Left kidney (tissue), 8 donors: Measurements from ENCODE around the gene ANTXR2. TPM values are rescaled to one million over a fixed set of nuclear protein-coding genes. Genes with fewer than 3 reads are reported as not detected.
"Not testable (repeated sequence)": the region's sequence is repeated elsewhere in the genome, so short reads cannot be mapped to it uniquely, and the experiment has no call there.

ENCODE experiments used
- DNase-seq: peaks from one replicate; pipeline ENCODE4 v3.0.0-alpha.2; 2013
- long read RNA-seq, 8 donors: transcript quantifications; one replicate each; lab custom pipeline, GENCODE V29; 2026
- polyA plus RNA-seq: library from polyadenylated mRNA; unstranded; fragments of 120-200 nt; gene quantifications from one replicate; pipeline ENCODE4 v1.2.1, GENCODE V29; 2013; ENCODE audit not compliant: insufficient read length

Gene ANTXR2
- polyA plus RNA-seq, result 78.8 TPM
- long read RNA-seq, donor 1, full-length matches to known transcripts, result 9 of 9 reads
- long read RNA-seq, donor 1, partial matches to known transcripts, result 0 of 9 reads
- long read RNA-seq, donor 1, other reads (novel, unspliced or antisense), result 0 of 9 reads
- long read RNA-seq, donor 2, full-length matches to known transcripts, result 8 of 8 reads
- long read RNA-seq, donor 2, partial matches to known transcripts, result 0 of 8 reads
- long read RNA-seq, donor 2, other reads (novel, unspliced or antisense), result 0 of 8 reads
- long read RNA-seq, donor 3, full-length matches to known transcripts, result 4 of 4 reads
- long read RNA-seq, donor 3, partial matches to known transcripts, result 0 of 4 reads
- long read RNA-seq, donor 3, other reads (novel, unspliced or antisense), result 0 of 4 reads
- long read RNA-seq, donor 4, result 0 reads
- long read RNA-seq, donor 5, full-length matches to known transcripts, result 6 of 6 reads
- long read RNA-seq, donor 5, partial matches to known transcripts, result 0 of 6 reads
- long read RNA-seq, donor 5, other reads (novel, unspliced or antisense), result 0 of 6 reads
- long read RNA-seq, donor 6, full-length matches to known transcripts, result 5 of 5 reads
- long read RNA-seq, donor 6, partial matches to known transcripts, result 0 of 5 reads
- long read RNA-seq, donor 6, other reads (novel, unspliced or antisense), result 0 of 5 reads
- long read RNA-seq, donor 7, full-length matches to known transcripts, result 7 of 7 reads
- long read RNA-seq, donor 7, partial matches to known transcripts, result 0 of 7 reads
- long read RNA-seq, donor 7, other reads (novel, unspliced or antisense), result 0 of 7 reads
- long read RNA-seq, donor 8, full-length matches to known transcripts, result 2 of 2 reads
- long read RNA-seq, donor 8, partial matches to known transcripts, result 0 of 2 reads
- long read RNA-seq, donor 8, other reads (novel, unspliced or antisense), result 0 of 2 reads

DNA sequence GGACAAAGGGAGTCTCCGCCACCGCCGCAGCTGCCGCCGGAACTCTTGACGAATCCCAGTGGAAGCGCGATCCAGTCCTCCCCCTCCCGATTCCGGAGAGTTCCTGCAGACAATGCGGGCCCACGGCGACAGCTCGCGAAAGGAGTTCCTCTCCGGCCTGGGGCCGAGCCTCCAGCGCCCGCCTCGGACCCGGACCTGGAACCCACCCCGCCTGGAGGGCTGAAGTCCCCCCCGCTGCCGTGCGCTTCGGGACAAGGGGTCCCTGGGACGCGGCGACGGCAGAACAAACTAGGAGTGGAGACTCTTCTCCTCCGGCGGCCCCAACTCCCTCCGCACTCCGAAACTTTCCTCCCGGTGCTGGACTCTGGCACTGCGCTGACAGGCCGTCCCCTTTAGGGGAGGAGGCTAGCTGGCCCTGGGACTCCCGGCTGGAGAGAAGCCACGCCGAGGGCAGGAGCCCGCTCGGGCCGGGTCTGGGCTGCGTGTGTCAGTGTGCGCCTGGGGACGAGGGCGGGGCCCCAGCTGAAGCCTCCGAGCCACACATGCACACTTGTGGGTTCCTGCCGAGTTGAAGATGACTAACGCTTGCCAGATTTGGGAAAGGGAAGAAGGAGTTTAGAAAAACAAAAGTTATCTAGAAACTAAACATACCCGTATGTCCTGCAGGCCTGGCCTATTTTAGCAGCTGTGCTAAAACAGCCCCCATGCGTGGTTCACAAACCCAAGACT, at the start of gene ANTXR2:
Gene ANTXR2 (minus strand): TSS at position 486 of the 729 bp plus-strand sequence. CDS start 669 bp downstream, outside the sequence.
- DNase-seq, result peak; percentile 82

GRCh38 chr4:80121815-80122214, 48.8 kb upstream of the ANTXR2 start:
- not testable (repeated sequence) for DNase-seq

DNA sequence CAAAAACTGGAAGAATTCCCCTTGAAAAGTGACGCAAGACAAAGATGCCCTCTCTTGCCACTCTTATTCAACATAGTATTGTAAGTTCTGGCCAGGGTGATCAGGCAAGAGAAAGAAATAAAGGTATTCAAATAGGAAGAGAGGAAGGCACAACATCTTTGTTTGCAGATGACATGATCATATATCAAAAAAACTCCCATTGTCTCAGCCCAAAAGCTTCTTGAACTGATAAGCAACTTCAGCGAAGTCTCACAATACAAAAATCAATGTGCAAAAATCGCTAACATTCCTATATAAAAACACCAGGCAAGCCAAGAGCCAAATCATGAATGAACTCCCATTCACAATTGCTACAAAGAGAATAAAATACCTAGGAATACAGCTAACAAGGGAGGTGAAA, 46.6 kb upstream of the ANTXR2 start:
- DNase-seq, result not testable (repeated sequence)

DNA sequence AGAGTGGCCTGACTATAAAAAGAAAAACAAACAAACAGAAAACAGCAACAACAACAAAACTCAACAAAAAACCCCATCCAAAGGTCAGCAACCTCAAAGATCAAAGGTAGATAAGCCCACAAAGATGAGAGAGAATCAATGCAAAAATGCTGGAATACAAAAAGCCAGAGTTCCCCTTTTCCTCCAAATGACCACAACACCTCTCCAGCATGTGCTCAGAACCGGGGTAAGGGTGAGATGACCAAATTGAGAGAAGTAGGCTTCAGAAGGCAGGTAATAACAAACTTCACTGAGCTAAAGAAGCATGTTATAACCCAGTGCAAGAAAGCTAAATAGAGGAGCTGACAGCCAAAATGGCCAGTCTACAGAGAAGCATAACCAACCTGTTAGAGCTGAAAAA, 43.5 kb upstream of the ANTXR2 start:
- DNase-seq, result no peak

GRCh38 chr4:80115368-80116181, 42.5 kb upstream of the ANTXR2 start:
- DNase-seq, result no peak

DNA sequence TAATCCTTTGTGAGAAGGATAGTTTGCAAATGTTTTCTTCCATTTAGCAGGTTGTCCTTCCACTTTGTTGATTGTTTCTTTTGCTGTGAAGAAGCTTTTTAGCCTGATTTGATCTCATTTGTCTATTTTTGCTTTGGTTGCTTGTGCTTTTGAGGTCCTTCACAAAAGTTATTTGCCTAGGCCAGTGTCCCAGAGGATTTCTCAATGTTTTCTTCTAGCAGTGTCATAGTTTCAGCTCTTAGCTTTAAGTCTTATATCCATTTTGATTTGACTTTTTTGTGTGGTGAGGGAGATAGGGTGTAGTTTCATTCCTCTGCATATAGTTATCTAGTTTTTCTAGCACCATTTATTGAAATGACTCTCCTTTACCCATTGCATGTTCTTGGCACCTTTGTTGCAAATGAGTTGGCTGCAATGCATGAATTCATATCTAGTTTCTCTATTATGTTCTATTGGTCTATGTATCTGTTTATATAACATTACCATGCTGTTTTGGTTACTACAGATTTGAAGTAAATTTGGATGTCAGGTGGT, 41.8 kb upstream of the ANTXR2 start:
- DNase-seq, result no peak

DNA sequence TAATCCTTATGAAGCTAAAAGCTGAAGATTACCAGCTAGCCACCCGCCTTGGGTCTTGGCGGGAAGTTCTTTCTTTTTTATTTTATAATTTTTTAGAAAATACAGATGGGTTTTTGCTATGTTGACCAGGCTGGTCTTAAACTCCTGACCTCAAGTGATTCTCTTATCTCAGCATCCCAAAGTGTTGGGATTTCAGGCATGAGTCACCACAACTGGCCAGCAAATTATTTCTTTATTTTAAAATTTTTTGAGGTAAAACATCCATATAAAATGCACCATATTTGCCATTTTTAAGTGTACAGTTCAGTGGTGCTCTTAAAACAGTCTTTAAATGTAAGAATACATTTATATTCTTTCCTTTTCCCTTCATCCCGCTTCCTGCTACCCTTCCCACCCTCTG, 40.6 kb upstream of the ANTXR2 start:
- no peak for DNase-seq

GRCh38 chr4:80112236-80112635, 39.2 kb upstream of the ANTXR2 start:
- DNase-seq, result no peak

GRCh38 chr4:80111276-80111675, 38.2 kb upstream of the ANTXR2 start:
- no peak for DNase-seq

- no peak for DNase-seq
Observed at GRCh38 chr4:80107374-80107773, 34.3 kb upstream of the ANTXR2 start.

DNA sequence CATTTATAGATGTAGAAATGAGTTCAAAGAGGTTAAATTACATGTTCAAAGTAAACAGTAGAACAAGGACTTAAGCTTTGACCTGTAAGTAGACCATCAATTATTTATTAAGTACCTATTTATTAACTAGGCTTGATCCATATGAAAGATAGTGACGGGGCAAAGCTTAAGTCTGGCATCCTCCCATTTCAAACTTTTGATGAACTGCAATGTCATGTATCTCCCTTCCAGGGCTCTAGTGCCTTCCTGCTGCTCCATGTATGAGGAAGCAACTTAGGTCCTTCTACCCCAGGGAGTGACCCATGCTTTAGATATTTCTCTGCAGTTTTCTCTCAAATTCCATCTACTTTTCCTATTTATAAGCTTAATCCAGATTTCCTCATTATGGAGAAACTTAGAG, 31.9 kb upstream of the ANTXR2 start:
- DNase-seq, result no peak

GRCh38 chr4:80103629-80104028, 30.6 kb upstream of the ANTXR2 start:
- DNase-seq, result no peak

DNA sequence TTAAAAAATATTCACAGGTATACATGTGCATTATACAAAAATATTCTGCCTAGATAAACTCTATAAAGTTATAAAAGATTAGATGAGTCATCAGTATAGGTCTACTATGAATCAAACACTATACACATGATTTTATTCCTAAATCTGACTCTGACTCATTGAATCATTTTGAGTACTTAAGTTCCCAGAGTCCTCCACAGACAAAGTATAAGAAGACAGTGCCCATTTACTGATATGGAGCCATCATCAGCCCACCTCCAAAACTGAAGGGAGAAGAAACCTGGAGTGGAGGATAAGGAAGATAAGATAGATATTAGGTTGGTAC, 28.7 kb upstream of the ANTXR2 start:
- no peak for DNase-seq

GRCh38 chr4:80101071-80101791, 28.2 kb upstream of the ANTXR2 start:
- peak; percentile 8 for DNase-seq

DNA sequence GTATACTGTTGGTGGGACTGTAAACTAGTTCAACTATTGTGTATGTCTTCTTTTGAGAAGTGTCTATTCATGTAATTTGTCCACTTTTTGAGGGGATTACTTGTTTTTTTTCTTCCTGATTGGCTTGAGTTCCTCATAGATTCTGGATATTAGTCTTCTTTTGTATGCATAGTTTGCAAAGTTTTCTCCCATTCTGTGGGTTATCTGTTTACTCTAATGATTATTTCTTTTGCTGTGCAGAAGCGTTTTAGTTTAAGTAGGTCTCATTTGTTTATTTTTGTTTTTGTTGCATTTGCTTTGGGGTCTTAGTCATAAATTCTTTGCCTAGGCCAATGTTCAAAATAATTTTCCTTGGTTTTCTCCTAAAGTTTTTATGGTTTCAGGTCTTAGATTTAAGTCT, 26.6 kb upstream of the ANTXR2 start:
- no peak for DNase-seq

DNA sequence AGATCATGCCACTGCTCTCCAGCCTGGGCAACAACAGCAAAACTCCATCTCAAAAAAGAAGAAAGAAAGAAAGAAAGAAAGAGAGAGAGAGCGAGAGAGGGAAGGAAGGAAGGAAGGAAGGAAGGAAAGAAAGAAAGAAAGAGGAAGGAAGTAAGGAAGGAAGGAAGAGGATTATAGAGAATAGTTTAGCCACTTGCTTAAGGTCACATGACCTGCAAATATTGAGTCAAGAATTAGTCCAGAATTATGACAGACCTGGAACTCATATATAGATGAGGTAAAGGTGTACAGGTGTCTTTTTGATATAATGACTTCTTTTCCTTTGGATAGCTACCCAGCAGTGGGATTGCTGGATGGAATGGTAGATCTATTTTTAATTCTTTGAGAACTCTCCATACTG, 25.6 kb upstream of the ANTXR2 start:
- DNase-seq, result no peak

DNA sequence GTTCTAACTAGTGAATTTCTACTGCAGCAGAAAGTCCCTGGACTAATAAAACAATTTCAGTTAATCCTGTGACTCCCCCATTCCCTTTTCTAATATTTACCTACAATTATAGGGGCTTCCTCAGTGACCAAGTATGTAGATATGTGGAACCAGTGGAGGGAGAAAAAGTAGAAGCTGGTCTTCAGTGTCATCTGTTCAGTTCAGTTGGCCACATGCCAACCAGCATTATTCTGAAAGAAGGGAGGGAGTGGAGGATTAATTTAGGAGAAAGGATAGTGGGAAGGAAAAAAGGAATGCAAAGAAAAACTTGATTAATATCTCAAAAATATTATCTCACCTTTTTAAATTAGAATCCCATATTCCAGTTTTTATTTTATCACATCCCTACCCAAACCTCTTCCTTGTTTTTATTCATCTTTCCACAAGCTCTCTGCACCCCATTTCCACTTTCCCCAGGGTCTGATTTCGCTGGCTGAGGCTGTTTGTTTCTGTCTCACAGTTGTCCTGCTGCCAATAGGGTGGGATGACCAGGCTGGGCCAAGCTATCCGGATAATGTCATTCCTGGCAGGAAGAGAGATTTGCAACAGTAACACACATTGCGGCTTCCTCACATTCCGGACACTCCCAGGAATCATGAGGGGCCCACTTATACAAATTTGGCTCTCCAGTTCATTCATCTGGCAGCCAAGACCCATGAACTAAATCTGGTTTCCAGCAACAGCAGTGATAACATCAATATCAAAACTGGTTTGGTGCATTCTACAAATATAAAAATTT, 24.6 kb upstream of the ANTXR2 start:
- DNase-seq, result no peak

- DNase-seq, result no peak
Observed at GRCh38 chr4:80096175-80096850, 23.3 kb upstream of the ANTXR2 start.

DNA sequence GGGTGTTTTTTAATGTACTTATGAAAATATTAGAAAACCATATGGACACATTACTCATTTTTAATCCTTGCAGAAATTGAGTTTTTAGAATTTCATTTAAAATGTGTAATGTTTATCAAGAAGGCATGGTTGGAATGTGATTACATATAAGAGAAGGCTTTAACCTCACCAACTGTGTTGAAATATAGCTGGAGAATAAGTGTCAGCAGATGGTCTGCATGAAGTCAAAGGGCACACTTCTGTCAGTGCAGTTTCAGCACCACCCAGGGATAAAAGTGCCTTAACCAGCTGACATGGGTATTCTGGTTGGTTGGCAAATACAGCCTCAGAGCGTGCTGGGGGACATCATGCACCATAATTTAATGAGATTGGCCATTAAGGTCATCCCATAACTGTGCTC, 21.2 kb upstream of the ANTXR2 start:
- no peak for DNase-seq
